ENCODE results near the gene DYSF.

GRCh38 chr2:71422786-71423185 is 30.6 kb upstream of the DYSF start:
- TF ChIP-seq ARNT (IDR thresholded peaks at IDR 0.05) (no peak), NFRKB (IDR thresholded peaks at IDR 0.05) (no peak), FOXM1 (IDR thresholded peaks at IDR 0.05; ENCODE audit: borderline replicate concordance) (no peak), PKNOX1 (IDR thresholded peaks at IDR 0.05) (no peak), BHLHE40 (IDR thresholded peaks at IDR 0.05; ENCODE audit: borderline replicate concordance) (no peak)
